ENCODE measurements around the gene PALM3. TPM values are rescaled to one million over a fixed set of nuclear protein-coding genes. Genes with fewer than 3 reads are reported as not detected.

PALM3 gene
- total RNA-seq, 1 donor from 2014 or later, result not detected

Other genes with a start within 250 kb of the PALM3 start
- 0.53 TPM in 1 of 2 replicates, not detected in the other for gene NANOS3, start 184.9 kb downstream of the PALM3 start, total RNA-seq
- 0.26 and 0.77 TPM in 2 replicates for gene BRME1, start 156.0 kb downstream of the PALM3 start, total RNA-seq
- gene CC2D1A, start 155.9 kb downstream of the PALM3 start, total RNA-seq, result 6.8 and 11.3 TPM in 2 replicates
- gene PODNL1, start 123.7 kb downstream of the PALM3 start, total RNA-seq, result 0.38 TPM in 1 of 2 replicates, not detected in the other
- gene DCAF15, start 109.6 kb downstream of the PALM3 start, total RNA-seq, result 6.3 and 8.2 TPM in 2 replicates
- 0.79 and 2.2 TPM in 2 replicates for gene RFX1, start 55.8 kb downstream of the PALM3 start, total RNA-seq
- not detected in 2 replicates for gene RLN3, start 33.9 kb downstream of the PALM3 start, total RNA-seq
- gene IL27RA, start 30.3 kb downstream of the PALM3 start, total RNA-seq, result 0.26 TPM in 2 replicates
- 0.26 and 1.4 TPM in 2 replicates for gene MISP3, start 10.7 kb upstream of the PALM3 start, total RNA-seq
- gene C19orf67, start 23.7 kb upstream of the PALM3 start, total RNA-seq, result not detected in 2 replicates
- gene SAMD1, start 28.7 kb upstream of the PALM3 start, total RNA-seq, result 14.7 and 16.8 TPM in 2 replicates
- gene PRKACA, start 55.7 kb upstream of the PALM3 start, total RNA-seq, result 13.7 and 13.8 TPM in 2 replicates
- gene ASF1B, start 74.5 kb upstream of the PALM3 start, total RNA-seq, result 0.26 and 0.53 TPM in 2 replicates
- 2.1 and 5.9 TPM in 2 replicates for gene ADGRL1, start 144.1 kb upstream of the PALM3 start, total RNA-seq

Data from bronchial epithelial cell (primary cell).